SH-SY5Y (cell line): ENCODE measurements around the gene RCAN1.

ENCODE experiments used
- GATA2 ChIP-seq: IDR thresholded peaks from 2 replicates; pipeline ENCODE4 v1.6.1; 2011; ENCODE audit warnings: mild to moderate bottlenecking, low read depth, low read length
- GATA3 ChIP-seq: IDR thresholded peaks from 2 replicates; pipeline ENCODE4 v1.6.1; 2011; ENCODE audit warnings: low read depth, mild to moderate bottlenecking, low read length, moderate library complexity

DNA sequence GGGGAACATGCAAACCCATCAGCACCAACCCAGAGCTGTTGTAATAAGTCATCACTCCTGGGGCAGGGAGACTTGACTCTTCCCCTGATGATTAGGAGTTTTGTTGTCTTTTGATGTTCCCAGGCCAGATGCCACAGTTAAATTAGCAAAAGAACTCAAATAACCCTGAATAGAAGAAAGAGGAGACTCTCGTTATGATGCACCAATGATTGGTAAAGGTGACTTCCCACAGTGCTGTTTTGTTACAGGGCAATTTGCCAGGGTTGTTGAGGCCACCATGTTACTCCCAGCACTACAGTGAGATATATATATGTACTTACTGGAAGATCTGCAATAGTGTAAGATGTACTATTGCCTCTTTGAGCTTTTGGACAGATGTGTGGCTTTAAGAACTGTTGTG lies 24.3 kb upstream of the RCAN1 start:
- TF ChIP-seq GATA2 (no peak), GATA3 (no peak)
